Activated CD4-positive, alpha-beta T cell treated with anti-CD3 and anti-CD28 coated beads for 24 hours (primary cell): ENCODE data around the gene RENBP.

Experiments used
- DNase-seq, 2 donors: peaks; one replicate each; pipeline ENCODE4 v3.0.0-alpha.2; 2020; ENCODE audit warnings: low read depth in 2 of 2

Gene RENBP

DNA sequence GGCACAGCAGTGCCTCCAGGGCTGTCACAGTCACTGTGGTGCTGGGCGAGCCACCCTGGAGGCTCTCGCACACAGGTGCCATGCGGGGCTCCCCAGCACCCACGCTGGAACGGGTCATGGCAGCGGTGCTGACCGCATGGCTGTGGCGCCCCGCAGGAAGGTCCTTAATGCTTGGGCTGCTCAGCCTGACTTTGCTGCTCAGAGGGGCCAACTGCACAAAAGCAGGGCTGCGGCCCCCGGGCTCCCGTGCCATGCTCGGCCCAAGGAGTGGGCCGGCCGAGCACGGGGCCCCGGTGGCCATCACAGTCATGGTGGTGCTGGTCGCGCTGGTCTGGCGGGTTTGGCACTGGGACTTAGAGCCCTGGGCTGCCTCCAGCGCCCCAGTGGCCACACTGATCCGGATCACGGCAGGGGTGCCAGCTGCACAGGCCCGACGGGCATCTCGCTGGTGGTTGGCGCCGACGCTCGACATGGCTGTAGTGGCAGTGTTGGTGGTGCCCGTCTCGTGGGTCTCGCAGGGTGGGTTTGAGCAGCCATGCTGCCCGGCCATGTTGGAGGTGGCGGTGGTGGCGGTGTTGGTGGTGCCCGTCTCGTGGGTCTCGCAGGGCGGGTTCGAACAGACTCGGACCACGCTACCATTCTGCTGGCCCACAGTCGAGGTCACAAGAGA is 10.2 kb upstream of the RENBP start:
- DNase-seq: no peak

DNA sequence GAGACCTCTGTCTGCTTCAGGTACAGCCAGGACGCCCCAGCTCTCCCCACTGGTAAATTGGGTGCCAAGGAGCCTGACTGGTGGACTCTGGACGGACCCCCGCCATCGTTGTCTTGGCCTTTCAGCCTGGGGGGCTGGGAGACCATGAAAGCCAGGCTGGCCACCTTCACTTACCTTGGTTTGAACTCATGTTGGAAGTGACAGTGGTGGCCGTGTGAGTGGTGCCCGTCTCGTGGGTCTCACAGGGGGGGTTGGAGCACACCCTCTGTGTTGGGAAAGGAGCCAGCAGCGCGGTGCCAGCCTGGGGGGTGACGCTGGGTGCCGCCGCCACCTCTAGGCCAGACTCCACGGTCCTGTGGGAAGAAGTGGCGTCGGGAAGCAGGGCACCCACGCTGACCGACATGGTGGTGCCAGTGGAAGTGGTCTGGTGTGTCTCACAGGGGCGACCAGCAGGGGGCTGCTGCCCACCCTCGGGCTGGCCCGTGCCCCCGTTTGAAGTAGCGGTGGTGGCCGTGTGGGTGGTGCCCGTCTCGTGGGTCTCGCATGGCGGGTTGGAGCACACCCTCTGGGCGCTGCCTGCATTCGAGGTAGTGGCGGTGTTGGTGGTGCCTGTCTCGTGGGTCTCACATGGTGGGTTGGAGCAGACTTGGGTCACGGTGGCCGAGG is 9.6 kb upstream of the RENBP start:
- no peak for DNase-seq

DNA sequence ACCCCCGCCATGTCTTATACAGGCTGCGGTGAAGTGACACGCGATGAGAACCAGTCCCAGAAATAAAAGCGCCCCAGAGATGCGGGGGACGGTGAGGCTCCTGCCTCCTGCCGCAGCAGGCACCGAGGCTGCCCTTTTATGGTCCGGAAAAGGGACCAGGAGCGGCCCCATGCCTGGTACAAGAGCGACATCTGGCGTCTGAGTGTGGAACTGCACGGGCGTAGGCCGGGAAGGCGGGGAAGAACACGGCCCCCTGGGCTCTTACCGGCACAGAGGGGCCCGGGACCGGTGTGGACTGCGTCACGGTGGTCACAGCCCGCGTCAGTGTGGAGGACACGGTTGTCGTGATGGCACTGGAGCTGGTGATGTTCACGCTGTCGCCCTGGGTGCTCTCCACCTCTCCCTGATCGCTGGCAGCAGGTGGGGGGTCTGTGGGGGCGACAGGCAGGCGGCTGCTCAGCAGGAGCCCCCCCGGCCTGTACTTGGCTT is 8.9 kb upstream of the RENBP start:
- DNase-seq: peak; percentile 63 to 72

DNA sequence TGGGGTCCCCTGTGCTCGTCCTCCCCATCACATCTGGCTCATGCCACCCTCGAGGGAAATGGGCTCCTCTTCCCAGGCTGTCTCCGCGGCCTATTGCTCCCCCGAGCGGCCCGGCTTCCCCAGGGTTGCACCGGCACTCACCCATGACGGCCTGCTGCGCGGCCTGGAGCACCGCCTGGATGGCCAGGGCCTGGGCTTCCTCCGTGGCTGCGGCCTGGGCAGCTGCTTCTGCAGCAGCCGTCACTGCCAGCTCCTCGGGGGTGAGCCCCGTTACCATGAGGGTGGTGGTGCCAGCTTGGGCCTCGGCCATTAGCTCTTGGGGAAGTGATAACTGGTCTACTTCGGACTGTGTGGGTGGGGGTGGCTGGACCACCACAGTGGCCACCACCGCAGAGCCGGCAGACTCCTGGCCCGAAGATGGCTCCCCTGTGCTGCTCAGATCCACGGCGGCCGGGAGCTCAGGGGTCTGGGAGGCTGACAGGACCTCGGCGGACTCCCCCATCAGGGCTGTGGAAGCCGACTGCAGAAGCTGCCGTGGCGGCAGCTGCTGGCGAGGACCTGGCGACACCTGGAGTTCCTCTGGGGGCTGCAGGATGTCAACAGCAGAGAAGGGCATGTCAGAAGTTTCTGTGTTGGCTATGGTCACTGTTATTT is 8.1 kb upstream of the RENBP start:
- DNase-seq: no peak

DNA sequence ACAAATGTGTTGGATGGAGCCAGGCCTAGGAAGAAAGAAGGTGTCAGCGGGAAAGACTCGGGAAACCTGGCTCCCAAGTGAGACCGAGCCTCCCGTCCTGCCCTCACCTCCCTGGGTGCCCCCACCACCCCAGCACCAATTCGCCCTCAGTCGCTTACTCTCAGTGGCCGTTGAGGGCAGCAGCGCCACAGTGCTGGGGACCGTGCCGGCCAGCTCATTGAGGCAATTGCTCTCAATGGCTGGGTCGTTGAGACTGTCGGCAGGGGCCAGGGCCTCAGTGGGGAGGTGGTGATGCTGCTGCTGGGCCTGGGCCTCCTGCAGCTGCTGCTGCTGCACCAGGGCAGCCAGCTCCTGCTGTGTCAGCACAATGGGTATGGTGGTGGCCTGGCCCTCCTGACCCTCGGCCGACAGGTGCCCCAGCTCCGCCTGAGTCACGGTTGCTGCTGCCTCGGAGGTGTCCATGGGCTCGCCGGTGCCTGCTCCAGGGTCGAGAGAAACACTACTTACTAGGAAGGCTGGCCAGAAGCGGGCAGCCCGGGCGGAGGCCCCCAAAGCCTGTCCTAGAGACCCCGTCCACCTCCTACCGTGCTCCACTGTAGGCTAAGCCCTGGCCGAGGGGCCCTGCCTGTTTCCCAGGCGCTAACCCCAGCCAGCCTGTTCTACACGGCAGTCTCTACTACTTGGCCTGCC is 7.4 kb upstream of the RENBP start:
- no peak for DNase-seq

DNA sequence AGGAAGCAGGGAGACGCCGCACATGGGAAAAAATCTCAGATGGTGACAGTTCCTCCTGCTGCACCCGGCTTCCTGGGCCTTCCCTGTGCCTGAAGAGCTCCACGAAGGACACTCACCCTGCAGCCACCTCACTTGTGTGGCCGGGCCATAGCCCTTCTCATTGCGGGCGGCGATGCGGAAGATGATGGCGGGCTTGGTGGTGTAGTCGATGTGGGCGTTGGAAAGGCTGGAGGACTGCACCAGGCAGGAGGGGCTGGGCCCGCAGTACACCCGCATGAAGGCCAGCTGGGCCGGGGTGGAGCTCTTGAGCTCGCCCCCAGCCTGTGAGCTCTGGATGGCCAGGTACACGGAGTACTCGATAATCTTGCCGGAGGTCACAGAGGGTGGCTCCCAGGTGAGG is 5.7 kb upstream of the RENBP start:
- DNase-seq: no peak

DNA sequence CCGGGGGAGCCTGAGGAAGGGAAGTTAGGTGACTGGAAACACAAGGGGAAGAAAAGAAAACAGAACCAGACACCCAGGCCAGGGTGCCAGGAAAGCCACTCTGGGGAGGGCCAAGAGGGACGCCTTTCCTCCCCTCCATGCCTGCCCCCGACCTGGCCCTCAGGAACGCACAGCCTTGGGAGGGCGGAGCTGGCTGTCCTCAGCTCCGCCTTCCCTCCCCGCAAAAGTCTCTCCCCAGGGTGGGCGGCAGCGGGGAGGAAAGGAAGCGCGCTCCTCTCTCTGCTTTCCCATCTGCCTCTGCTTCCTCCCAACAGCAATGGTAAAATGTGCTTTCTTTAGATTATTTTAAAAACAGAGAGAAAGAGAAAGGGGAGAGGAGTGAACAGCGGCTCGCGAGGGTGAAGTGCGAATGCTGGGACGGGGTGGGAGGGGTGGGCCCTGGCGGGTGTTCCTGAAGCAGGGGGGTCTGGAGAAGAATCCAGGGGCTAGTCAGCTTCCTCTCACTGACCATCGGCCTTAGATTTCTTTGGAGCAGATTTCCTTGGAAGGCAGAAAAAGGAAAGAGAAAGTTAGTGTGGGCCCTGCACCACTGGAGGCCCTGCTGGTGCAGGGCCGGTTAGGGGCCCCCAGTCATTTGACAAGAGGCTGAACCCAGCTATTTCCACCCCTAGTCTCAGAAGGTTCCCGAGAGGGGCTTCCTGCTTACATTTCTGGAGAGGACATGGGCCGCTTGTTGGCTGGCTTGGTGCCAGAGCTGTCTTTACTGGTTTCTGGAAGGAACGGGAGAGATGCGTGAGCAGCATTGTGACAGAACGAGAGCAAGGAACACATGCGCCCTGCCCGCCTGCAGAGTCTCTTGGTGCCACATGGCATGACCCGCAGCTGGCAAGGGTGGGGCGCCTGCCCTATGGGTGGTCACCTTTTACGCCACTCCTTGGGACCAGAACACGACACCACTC is 4.7 kb upstream of the RENBP start:
- no peak for DNase-seq

DNA sequence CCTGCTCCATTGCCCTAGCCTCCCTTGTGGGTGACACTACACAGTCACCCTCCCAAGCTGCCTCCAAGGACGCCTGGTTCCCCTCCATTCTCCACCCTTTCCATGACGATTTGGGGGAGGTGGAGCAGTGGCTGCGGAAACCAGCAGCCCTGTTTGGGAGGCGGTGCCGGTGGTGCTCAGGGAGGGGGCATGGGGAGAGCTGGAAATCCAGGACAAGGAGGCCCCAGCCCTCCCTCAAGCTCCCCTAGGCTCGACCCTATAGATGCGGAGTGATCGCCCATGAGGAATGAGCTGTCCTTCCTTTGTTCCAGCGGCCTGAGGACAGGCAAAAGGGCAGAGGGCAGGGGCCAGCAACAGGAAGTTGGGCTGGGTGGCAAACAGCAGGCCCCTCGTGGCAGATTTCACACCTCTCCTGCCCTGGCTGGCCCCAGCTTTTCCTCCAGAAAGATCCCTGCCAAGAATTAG is 3.6 kb upstream of the RENBP start:
- DNase-seq: no peak

DNA sequence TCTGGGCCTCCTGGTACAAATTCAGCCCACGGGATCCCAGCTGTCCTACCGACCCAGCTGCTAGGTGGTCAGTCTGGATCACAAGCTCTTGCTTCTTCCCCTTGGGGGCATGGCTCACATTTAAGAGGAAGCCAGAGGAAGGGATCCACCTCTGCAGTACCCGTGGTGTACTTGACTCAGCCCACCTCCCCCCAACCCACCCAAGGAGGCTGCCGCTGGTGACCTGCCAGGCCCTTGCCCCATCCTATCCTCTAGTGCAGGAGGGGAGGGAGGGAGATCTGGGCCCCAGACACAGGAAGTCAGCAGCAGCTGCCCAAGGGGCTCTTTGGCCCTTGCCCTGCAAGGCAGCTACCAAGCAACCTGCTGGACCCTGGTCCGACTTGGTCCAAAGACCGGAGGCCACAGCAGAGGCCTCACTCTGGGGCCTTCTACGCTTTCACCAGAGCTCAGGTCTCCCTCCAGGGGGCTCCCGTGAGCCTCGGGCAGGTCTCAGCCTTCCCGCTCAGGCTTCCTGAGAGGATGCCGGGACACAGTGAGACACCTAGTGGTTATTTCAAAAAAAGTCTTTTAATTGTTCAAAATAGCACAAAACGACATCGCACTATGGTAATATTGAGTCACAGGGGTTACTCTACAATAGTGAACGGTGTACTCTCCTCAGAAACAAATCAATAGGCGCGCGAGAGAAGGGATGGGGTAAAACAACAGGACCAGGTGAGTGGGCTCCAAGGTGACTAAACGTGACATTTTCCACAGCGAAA is 2.7 kb upstream of the RENBP start:
- peak; percentile 68 to 70 for DNase-seq

DNA sequence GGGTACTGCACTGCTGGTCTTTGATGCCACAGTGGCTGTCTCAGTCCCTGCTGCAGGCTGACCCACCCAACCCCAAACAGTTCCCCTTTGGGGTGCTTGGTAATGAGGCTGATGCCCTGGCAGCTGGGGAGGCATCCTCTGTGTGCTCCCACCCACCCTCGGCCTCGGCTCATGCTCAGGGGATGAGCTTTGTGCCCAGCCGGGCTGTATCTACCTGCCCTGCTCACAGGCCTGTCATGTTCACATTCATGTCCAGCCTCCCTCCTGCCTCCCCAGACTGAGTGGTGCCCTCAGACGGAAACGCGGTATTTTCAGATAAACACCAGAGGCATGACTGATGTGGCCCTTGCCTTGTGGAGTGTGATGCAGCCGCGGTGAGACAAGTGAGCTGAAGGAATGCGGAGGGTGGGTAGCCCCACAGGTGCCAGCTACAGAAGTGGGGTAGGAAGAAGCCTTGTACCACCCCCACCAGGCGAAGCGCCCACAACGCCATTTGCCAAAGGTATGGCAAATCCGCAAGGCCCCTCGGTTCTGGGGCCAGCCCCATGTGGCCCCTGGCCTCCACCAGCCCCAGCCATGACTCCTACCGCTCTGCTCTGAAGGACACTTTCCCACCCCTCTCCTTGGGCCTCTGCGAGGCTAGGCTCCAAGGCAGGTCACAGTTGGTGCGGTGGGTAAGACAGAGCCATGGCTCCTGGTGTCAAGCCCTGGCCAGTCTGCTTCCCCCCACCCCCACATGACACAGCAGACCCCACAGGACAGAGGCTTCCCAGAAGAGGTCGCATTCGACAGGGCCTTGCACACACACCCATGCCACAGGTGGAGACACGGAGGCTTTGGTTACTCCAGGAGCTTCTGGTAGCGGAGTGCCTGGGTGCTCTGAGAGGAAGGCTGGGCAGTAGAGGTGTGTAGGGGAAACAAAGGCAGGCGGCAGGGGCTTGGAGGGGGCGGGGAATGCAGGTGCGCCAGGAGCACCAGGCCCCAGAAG is 1.8 kb upstream of the RENBP start:
- no peak for DNase-seq

DNA sequence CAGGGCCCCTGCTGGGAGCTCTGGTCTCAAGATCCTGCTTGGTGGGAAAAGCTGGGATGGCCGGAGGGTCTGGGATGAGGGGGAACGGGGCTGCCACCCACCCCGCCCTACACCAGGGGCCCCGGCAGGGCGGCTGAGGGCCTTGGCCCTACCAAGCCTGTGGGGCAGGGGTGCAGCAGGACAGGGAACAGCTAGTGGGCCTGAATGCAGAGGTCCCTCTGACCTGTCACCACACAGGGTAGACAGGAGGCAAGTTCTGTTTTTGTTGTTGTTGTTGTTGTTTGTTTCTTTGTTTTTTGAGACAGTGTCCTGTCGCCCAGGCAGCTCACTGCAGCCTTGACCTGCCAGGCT is 332 bp upstream of the RENBP start:
- DNase-seq: no peak

DNA sequence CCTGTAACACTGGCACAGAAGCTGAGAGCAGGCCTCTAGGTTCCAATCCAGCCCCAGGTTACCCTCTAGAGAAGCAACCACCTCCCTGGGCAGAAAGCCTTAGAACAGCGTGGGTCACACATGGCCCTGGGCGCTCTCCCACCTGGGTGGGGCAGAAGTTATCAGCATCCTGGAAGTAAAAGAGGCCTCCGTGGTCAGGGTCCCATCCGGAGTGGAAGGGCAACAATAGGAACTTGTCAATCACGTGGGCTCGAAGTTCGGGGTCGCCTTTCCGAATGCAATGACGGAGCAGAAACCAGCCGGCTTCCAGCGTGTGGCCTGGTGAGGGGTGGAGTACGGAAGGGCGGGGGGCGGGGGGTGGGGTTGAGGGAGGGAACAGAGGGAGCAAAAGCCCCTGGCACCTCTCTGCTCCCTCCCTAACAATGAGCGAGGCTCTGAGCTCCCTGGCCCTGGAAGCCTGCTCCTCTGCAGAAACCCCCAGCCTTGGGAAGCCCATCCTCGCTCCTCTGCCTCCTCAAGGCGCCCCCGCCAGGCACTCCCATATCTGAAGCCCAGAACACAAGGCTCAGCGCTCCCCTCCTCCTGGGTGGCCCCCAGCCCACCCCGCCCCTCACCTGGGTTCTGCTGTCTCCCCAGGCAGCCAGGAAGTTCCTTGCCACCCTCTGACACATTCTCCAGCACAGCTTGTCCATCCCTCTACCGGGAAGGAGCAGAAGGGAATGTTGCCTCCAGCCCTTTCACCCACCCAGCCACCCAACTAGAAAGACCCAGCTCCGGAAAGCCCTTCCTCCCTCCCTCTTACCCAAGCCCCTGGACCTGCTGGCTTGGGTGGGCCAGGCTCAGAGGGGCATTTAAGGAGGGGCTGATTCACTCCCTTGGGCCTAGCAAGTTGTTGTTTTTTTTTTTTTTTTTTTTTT is 2.8 kb downstream of the RENBP start:
- no peak for DNase-seq

DNA sequence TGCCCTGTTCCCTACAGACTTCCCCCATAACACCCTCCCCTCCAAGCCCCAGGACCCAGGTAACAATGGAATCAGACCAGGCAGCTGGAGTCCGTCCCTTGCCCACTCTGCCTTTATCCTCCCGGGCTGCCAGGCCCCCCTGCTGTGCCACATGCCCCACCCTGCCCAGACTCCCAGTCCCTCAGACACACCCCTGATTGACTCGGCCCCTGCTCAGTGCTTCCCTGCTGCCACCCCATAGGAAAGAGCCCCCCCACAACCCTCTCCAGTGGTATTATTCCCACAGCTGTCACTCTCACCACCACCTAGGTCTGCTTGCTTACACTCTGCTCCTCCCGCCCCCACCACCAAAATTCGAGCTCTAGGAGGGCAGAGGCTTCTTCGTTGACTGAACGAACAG is 4.9 kb downstream of the RENBP start:
- DNase-seq: no peak

DNA sequence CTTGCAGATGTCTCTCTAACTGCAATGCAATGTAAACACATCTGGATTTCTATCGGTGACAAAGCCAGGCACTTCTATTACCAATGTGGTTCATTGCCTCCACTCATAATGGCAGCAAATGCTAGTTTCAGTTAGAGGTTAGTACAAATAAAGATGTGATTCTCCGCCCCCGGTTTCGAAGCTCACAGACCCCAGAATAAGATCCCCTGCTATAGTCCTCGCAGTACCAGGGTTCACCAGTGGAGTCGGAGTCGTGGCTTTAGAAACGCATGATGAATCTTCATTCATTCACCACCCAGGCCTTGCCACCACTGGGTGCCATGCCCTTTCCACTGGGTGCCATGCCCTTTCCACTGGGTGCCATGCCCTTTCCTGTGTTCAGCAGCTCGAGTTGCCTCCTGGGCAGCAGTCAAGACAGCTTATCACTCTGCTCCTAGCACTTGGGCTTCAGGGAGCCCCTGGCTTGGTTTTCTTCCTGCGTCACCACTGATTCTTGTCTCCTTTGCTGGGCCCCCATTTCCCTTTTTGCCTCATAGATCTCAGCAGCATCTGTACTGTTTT is 6.1 kb downstream of the RENBP start:
- DNase-seq: no peak

DNA sequence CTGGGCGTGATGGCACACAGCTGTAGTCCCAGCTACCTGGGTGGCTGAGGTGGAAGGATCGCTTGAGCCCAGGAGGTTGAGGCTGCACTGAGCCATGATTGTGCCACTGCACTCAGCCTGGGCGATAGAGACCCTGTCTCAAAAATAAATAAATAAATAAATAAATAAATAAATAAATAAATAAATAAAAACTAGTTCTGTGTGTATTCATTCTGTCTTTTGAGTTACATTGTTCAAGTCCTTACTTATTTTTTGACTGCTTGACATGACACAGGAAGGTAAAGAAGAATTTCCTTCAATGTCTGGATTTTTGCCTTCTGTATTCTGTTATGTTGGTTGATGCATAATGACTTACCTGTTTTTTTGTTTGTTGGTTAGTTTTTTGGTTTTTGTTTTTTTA is 7.4 kb downstream of the RENBP start:
- DNase-seq: no peak

DNA sequence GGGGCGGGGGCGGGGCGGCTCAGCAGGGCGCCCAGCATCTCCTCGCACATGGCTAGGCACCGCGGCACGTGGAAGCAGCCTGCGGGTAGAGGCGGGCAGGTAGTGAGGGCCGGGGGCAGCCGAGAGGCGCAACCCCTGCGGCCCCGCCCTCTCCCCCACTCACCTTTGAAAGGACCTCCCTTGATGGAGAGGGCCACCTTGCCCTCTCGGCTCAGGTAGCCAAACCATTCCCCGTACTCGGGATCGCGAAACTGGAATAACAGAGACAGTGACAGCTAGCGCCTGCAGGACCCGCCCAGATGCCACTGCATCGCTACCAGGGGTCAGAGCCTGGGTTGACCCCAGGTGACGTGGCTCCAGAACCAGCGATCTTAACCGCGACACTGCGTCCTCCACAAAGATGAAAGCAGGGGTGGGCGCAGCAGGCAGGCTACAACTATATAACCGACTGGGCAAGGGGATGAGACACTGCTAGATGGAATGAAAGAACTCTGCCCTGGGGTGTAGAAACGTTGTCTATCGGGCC is 9.1 kb downstream of the RENBP start:
- no peak for DNase-seq

DNA sequence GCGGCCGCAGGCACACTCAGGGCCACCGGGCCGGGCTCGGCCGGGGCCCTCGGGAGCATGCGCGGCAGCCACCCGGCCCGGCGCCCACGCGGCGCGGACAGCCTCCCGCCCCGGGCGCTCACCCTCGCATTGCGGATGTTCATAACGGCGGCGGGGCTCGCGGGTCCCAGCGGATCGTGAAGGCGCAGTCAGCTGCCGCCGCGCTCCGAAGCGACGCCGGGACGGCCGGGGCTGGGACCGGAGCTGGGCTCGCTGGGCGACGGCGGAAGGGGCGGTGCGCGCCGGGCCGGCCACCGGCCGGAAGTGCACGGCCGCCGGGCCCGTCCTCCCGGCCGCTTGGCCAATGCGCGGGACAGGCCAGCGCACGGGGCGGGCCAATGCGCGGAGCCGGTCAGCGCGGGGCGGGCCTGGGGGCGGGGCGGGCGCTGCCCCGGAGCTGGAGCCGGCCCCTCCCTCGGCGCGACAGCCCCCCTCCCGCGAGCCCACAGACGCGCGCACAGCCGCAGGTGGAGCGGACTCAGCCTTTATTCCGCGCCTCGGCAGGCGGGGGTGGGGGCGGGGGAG is 9.6 kb downstream of the RENBP start, which contains the start of gene NAA10:
Gene NAA10 (minus strand): TSS at position 276 of the 564 bp plus-strand sequence. CDS start 133 bp downstream, at position 143.
- peak; percentile 45 to 50 for DNase-seq
